ENCODE results near the gene RXRA.

Gene RXRA

GRCh38 chr9:134456756-134457305, 130.6 kb downstream of the RXRA start:
- ChIA-PET POLR2A (interaction anchor here (0.6 to 1.2 kb wide), 3 partner anchors 131 to 250 kb away, joined by 3 to 4 read pairs (median 3); no protein-coding TSS in a partner anchor), CTCF (interaction anchor here (0.6 to 1.5 kb wide), 8 partner anchors 23 to 322 kb away, joined by 3 to 4 read pairs (median 4); no protein-coding TSS in a partner anchor)
- H3K4me3 ChIP-seq (ENCODE audit: low read depth, low read length), result no peak overlapping the region
- H3K4me1 ChIP-seq (ENCODE audit: control insufficient read depth, insufficient read depth, low read length), result no peaks in the 10 kb centered on the region
- no peaks in the 10 kb centered on the region for H3K9me3 ChIP-seq (ENCODE audit: control insufficient read depth, insufficient read depth, low read depth, low read length)
- H3K36me3 ChIP-seq (ENCODE audit: control insufficient read depth in 2 of 2, insufficient read depth in 1 of 2, low read length in 2 of 2), result no peaks in the 10 kb centered on the region
- peak; percentile 42 for TF ChIP-seq ZIC2 (tag by site-specific recombination; IDR thresholded peaks at IDR 0.05)
- TF ChIP-seq REPIN1 (tag by site-specific recombination; IDR thresholded peaks at IDR 0.05; ENCODE audit: low read depth), result no peak
- peak; percentile 34; the same call in 1 of the 2 replicates for TF ChIP-seq GLIS2 (tag by site-specific recombination; IDR thresholded peaks at IDR 0.05)
- no peak overlapping the region for H3K27ac ChIP-seq (ENCODE audit: extremely low read depth, low read depth, low read length)

GRCh38 chr9:134457321-134458206, 131.3 kb downstream of the RXRA start:
- ChIA-PET CTCF (interaction anchor here (1.1 to 3.2 kb wide), 5 partner anchors 8 to 321 kb away, joined by 3 to 20 read pairs (median 4); no protein-coding TSS in a partner anchor), POLR2A (interaction anchor here (1.0 kb wide), 1 partner anchor 144 kb away, joined by 4 read pairs; no protein-coding TSS in a partner anchor)

More at GRCh38 chr9:134457321-134458206, 131.3 kb downstream of the RXRA start:
- Histone ChIP-seq H3K4me3 (ENCODE audit: low read depth, low read length) (no peak overlapping the region), H3K27ac (ENCODE audit: extremely low read depth, low read depth, low read length) (no peak overlapping the region), H3K4me1 (ENCODE audit: control insufficient read depth, insufficient read depth, low read length) (no peaks in the 10 kb centered on the region), H3K36me3 (ENCODE audit: control insufficient read depth in 2 of 2, insufficient read depth in 1 of 2, low read length in 2 of 2) (no peaks in the 10 kb centered on the region), H3K9me3 (ENCODE audit: control insufficient read depth, insufficient read depth, low read depth, low read length) (no peaks in the 10 kb centered on the region)
- TF ChIP-seq ZSCAN16 (tag by site-specific recombination; IDR thresholded peaks at IDR 0.05) (no peak), ZNF302 (tag by site-specific recombination; IDR thresholded peaks at IDR 0.05; ENCODE audit: low read depth) (no peak), ZNF292 (tag by site-specific recombination; IDR thresholded peaks at IDR 0.05; ENCODE audit: borderline replicate concordance, low read depth) (no peak), ZNF549 (tag by site-specific recombination; IDR thresholded peaks at IDR 0.05) (no peak), SETDB1 (IDR thresholded peaks at IDR 0.05; ENCODE audit: insufficient read length, low read length) (no peak), GLIS2 (tag by site-specific recombination; IDR thresholded peaks at IDR 0.05) (no peak), ZNF768 (tag by site-specific recombination; IDR thresholded peaks at IDR 0.05) (no peak), ZNF664 (tag by site-specific recombination; IDR thresholded peaks at IDR 0.05) (no peak), ZFP41 (tag by site-specific recombination; IDR thresholded peaks at IDR 0.05; ENCODE audit: borderline replicate concordance) (no peak), ZNF148 (tag by site-specific recombination; IDR thresholded peaks at IDR 0.05; ENCODE audit: borderline replicate concordance) (no peak), ZNF366 (tag by site-specific recombination; conservative IDR thresholded peaks at IDR 0.05) (no peak), MYNN (tag by site-specific recombination; IDR thresholded peaks at IDR 0.05; ENCODE audit: borderline replicate concordance) (no peak), ZNF76 (tag by site-specific recombination; IDR thresholded peaks at IDR 0.05; ENCODE audit: borderline replicate concordance, low read depth) (no peak), ZNF660 (tag by site-specific recombination; IDR thresholded peaks at IDR 0.05) (no peak), GLI2 (tag by site-specific recombination; IDR thresholded peaks at IDR 0.05; ENCODE audit: borderline replicate concordance, low read depth) (no peak), ELK4 (IDR thresholded peaks at IDR 0.05; ENCODE audit: borderline replicate concordance, low read depth, low read length) (no peak), ZNF112 (tag by site-specific recombination; IDR thresholded peaks at IDR 0.05) (no peak), YY1 (tag by site-specific recombination; IDR thresholded peaks at IDR 0.05) (no peak)
- TF ChIP-seq, protein P1, sequence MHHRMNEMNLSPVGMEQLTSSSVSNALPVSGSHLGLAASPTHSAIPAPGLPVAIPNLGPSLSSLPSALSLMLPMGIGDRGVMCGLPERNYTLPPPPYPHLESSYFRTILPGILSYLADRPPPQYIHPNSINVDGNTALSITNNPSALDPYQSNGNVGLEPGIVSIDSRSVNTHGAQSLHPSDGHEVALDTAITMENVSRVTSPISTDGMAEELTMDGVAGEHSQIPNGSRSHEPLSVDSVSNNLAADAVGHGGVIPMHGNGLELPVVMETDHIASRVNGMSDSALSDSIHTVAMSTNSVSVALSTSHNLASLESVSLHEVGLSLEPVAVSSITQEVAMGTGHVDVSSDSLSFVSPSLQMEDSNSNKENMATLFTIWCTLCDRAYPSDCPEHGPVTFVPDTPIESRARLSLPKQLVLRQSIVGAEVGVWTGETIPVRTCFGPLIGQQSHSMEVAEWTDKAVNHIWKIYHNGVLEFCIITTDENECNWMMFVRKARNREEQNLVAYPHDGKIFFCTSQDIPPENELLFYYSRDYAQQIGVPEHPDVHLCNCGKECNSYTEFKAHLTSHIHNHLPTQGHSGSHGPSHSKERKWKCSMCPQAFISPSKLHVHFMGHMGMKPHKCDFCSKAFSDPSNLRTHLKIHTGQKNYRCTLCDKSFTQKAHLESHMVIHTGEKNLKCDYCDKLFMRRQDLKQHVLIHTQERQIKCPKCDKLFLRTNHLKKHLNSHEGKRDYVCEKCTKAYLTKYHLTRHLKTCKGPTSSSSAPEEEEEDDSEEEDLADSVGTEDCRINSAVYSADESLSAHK (tag by site-specific recombination; IDR thresholded peaks at IDR 0.05), result no peak
- TF ChIP-seq, protein P2, sequence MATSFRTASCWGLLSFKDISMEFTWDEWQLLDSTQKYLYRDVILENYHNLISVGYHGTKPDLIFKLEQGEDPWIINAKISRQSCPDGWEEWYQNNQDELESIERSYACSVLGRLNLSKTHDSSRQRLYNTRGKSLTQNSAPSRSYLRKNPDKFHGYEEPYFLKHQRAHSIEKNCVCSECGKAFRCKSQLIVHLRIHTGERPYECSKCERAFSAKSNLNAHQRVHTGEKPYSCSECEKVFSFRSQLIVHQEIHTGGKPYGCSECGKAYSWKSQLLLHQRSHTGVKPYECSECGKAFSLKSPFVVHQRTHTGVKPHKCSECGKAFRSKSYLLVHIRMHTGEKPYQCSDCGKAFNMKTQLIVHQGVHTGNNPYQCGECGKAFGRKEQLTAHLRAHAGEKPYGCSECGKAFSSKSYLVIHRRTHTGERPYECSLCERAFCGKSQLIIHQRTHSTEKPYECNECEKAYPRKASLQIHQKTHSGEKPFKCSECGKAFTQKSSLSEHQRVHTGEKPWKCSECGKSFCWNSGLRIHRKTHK (tag by site-specific recombination; IDR thresholded peaks at IDR 0.05), result no peak

Data from HEK293 (cell line).